Pons (tissue), 1 donor: ENCODE data around the gene KAT8.

ENCODE experiments used
- DNase-seq: peaks from one replicate; pipeline ENCODE4 v3.0.0-alpha.2; 2016; ENCODE audit warnings: low spot score

Gene KAT8

DNA sequence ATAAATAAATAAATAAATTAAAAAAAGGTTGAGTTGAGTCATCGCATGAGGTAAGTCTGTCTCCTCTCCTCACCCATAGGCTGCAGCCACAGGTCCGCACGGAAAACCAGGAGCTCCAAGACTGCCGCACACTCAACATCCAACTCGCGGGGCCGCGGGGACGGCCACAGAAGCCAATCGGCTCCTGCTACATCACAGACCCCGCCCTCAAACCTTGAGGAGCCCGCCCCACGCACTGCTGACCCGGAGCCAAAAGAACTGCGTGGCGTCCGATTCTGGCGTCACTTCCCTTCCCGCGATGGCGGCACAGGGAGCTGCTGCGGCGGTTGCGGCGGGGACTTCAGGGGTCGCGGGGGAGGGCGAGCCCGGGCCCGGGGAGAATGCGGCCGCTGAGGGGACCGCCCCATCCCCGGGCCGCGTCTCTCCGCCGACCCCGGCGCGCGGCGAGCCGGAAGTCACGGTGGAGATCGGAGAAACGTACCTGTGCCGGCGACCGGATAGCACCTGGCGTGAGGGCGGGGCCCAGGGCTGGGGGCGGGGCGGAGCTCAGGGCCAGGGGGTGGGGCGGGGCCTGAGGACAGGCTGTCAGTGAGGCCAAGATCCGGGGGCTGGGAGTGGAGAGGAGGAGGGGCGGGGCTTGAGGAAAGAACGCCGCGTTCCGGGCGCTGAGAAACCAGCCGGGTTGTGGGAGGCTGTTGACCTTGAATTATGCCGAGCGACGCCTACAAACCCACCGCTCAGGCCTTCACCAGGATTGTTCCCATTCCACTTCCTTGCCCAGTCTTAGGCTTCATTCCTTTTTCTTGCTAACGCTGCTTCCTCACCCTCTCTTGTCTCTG lies at the start of gene KAT8:
KAT8 (plus strand) TSS at position 281 of the 839 bp plus-strand sequence; CDS start at position 299, 18 bp downstream.
- DNase-seq, result peak; percentile 96

DNA sequence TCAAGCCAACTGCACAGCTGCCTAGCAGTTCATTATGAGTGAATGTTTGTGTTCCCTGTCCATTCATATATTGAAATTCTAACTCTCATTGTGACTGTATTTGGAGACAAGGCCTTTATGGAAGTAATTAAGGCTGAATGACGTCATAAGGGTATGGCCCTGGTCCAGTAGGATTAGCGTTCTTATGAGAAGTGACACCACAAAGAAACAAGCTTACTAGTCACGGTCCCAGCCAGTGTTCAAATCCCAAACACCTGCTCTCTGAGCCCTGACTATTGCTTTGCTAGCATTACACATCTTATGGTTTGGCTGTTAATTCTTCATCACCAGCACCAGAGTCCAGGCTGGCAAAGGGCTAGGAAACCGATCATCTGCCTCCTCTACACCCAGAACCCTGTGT lies 45.6 kb upstream of the KAT8 start:
- no peak for DNase-seq

DNA sequence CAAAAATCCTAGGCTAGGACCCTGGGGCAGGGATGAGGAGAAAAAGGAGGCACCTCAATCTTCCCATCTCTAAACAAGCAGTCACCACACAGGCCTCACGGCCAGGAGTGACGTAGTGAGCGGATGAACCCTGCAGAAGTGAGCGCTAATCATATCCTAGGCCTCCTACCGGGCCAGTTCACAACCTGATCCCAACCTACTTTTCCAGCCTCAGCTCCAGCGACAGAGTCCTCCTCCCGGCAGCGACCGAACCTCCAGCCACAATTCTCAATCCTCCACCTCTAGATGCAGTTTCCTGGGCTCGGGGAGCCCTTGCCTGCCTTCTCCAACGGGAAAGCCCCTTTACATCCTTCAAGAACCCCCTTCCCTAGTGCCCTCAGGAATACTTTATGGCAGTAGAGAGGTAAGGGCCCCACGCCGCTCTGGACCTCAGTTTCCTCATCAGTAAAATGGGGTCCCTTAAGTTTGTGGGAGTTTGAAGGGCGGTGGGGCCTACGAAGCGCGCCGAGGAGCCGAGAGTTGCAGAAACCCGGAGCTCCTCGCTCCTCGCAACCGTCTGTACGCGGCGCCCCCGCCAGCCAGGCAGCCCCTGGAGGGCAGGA lies 44.8 kb upstream of the KAT8 start:
- DNase-seq, result peak; percentile 26

DNA sequence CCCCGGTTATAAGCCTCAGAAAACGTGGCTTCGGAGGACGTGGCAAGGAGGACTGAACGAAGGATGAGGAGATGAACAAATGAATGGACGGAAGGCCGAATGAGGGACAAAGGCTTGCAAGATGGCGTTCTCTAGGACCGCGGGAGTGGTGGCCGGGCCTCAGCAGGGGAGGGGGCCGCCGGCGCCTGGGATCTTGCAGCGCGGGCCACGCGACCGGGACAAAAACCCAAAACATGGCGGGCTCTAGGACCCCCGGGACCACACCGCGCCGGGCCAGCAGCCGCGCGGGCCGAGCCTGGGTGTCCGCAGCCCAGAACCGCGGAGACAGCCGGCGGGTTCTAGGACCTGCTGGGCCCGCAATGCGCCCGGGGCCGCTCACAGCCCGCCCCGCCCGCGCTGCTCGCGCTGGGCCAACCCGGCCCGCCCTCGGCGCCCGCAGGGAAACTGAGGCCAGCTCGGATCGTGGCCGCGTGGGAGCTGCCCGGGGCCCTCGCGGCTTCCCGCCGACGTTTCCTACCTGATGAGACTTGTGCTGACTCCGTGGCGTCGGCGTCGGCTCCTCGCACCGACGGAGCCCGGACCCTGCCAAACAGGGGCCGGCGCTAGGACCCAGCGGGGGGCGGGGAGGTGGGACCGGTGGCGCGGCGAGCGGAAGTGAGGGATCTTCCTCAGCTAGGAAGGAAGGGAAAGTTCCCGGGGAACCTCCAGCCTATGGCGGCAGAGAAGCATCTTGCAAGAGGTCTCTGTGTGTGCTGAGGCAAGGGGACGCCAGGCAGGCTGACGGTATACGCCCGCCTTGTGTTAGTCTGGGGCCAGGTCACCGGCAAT lies 44.1 kb upstream of the KAT8 start:
- DNase-seq, result peak; percentile 90

DNA sequence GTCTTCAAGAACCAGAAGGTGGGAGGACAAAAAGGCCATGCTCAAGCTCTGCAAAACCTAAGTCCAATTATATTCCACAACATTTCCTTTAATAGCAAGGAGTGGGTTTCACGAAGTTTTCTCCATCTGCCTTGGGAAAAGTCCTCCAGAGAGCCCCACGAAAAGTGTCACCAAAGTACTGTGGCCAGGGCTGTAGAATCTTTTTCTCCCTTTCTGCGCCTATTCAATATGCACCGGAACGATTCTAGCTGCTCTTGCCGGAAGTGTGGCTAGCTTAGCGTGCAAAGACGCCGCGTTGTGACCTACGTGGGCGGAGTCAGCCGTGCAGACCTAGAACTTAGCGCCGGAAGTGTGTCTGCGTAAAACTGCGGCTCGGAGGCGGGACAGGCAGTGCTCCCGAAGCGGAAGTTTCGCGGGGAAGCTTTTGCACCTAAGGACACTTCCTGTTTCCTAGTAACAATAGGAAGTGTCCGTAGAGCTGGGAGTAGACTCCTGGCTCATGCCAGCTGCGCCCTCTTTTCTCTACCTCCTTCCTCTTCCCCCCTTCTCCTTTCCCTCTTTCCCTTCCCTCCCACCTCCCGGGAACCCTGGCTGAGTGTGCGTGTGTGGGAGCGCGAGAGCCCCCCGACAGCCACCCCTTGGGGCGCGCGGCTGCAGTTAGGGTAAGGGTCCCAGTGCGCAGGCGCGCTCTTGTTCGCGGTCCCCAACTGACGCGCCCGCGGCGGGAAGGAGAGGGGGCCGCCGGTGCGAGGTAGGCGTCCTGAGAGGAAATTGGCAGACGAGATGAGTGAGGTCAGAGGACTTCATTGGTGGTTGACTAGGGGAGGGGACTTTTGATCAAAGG lies 43.3 kb upstream of the KAT8 start, which contains the start of the genes ZNF646 and ZNF668:
ZNF646 (plus strand) TSS at position 453 of the 844 bp plus-strand sequence. CDS start 1,903 bp downstream, outside the sequence.
ZNF668 (minus strand) TSS at position 271 of the 844 bp plus-strand sequence. CDS start 9,781 bp downstream, outside the sequence.
- peak; percentile 100 for DNase-seq

DNA sequence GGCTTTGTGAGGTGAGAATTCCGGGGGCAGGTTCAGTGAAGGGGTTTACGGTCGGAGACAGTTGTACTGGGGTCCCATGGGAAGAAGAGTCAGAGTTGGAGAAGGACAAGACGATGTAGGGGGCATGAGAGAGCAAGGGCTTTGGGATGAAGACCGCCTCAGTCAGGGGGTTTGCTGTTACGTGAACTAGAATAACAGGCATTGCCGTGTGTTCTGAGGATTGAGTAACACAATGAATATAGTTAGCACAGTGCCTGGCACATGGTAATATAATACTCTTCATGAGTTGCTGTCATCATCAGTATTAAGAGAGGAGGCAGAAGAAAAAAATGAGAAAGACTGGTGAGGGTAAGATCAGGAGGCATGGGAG lies 42.7 kb upstream of the KAT8 start:
- DNase-seq, result no peak

DNA sequence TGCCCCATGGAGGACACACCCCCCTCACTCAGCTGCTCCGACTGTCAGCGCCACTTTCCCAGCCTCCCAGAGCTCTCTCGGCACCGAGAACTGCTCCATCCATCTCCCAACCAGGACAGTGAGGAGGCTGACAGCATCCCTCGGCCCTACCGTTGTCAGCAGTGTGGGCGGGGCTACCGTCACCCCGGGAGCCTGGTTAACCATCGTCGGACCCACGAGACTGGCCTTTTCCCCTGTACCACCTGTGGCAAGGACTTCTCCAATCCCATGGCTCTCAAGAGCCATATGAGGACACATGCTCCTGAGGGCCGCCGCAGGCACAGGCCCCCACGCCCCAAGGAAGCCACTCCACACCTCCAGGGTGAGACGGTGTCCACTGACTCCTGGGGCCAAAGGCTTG lies 41.1 kb upstream of the KAT8 start:
- DNase-seq, result no peak

DNA sequence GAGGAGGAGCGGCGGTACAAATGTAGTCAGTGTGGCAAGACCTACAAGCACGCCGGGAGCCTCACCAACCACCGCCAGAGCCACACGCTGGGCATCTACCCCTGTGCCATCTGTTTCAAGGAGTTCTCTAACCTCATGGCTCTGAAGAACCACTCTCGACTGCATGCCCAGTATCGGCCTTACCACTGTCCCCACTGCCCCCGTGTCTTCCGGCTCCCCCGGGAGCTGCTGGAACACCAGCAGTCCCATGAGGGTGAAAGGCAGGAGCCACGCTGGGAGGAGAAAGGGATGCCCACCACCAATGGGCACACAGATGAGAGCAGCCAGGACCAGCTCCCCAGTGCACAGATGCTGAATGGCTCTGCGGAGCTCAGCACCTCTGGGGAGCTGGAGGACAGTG lies 40.4 kb upstream of the KAT8 start:
- DNase-seq, result no peak

DNA sequence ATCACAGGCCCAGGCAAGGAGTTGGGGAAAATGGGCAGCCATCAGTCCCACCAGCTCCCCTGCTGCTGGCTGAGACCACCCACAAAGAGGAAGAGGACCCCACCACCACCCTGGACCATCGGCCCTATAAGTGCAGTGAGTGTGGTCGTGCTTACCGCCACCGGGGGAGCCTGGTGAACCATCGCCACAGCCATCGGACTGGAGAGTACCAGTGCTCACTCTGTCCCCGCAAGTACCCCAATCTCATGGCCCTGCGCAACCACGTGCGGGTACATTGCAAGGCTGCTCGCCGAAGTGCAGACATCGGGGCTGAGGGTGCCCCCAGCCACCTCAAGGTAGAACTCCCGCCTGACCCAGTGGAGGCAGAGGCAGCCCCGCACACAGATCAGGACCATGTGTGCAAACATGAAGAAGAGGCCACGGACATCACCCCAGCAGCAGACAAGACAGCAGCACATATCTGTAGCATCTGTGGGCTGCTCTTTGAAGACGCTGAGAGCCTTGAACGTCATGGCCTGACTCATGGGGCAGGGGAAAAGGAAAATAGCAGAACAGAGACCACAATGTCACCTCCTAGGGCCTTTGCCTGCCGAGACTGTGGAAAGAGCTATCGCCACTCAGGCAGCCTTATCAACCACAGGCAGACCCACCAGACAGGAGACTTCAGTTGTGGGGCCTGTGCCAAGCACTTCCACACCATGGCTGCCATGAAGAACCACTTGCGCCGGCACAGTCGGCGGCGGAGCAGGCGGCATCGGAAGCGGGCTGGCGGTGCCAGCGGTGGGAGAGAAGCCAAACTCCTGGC lies 39.7 kb upstream of the KAT8 start:
- no peak for DNase-seq

DNA sequence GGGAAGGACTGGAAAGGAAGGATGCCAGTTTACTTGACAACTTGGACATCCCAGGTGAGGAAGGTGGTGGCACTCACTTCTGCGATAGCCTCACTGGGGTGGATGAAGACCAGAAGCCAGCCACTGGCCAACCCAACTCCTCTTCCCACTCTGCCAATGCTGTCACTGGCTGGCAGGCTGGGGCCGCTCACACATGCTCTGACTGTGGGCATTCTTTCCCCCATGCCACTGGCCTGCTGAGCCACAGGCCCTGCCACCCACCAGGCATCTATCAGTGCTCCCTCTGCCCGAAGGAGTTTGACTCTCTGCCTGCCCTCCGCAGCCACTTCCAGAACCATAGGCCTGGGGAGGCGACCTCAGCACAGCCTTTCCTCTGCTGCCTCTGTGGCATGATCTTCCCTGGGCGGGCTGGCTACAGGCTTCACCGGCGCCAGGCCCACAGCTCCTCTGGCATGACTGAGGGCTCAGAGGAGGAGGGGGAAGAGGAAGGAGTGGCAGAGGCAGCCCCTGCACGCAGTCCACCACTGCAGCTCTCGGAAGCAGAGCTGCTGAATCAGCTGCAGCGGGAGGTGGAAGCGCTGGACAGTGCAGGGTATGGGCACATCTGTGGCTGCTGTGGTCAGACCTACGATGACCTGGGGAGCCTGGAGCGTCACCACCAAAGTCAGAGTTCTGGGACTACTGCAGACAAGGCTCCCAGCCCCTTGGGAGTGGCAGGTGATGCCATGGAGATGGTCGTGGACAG lies 38.7 kb upstream of the KAT8 start:
- DNase-seq, result no peak

DNA sequence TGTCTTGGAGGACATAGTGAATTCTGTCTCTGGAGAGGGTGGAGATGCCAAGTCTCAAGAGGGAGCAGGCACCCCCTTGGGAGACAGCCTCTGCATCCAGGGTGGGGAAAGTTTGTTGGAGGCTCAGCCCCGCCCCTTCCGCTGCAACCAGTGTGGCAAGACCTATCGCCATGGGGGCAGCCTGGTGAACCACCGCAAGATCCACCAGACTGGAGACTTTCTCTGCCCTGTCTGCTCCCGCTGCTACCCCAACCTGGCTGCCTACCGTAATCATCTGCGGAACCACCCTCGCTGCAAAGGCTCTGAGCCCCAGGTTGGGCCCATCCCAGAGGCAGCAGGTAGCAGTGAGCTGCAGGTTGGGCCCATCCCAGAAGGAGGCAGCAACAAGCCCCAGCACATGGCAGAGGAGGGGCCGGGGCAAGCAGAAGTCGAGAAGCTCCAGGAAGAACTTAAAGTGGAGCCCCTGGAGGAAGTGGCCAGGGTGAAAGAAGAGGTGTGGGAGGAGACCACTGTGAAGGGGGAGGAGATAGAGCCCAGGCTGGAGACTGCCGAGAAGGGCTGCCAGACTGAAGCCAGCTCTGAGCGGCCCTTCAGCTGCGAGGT lies 38.0 kb upstream of the KAT8 start:
- DNase-seq, result no peak

DNA sequence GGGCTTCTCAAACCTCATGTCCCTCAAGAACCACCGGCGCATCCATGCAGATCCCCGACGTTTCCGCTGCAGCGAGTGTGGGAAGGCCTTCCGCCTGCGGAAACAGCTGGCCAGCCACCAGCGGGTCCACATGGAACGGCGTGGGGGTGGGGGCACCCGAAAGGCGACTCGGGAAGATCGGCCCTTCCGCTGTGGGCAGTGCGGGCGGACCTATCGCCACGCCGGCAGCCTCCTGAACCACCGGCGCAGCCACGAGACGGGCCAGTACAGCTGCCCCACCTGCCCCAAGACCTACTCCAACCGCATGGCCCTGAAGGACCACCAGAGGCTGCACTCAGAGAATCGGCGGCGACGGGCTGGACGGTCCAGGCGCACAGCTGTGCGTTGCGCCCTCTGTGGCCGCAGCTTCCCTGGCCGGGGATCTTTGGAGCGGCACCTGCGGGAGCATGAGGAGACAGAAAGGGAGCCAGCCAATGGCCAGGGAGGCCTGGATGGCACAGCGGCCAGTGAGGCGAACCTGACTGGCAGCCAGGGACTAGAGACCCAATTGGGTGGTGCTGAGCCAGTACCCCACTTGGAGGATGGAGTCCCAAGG lies 37.3 kb upstream of the KAT8 start:
- DNase-seq, result no peak

DNA sequence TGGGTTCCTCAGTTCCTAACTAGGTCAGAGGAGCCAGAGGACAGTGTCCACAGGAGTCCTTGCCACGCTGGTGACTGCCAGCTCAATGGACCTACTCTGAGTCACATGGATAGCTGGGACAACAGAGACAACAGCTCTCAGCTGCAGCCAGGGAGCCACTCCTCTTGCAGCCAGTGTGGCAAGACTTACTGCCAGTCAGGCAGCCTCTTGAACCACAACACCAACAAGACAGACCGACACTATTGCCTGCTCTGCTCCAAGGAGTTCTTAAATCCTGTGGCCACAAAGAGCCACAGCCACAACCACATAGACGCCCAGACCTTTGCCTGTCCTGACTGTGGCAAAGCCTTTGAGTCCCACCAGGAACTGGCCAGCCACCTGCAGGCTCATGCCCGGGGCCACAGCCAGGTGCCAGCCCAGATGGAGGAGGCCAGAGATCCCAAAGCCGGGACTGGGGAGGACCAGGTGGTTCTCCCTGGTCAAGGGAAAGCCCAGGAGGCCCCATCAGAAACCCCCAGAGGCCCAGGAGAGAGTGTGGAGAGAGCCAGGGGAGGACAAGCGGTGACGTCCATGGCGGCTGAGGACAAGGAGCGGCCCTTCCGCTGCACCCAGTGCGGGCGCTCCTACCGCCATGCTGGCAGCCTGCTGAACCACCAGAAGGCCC lies 36.6 kb upstream of the KAT8 start:
- no peak for DNase-seq

DNA sequence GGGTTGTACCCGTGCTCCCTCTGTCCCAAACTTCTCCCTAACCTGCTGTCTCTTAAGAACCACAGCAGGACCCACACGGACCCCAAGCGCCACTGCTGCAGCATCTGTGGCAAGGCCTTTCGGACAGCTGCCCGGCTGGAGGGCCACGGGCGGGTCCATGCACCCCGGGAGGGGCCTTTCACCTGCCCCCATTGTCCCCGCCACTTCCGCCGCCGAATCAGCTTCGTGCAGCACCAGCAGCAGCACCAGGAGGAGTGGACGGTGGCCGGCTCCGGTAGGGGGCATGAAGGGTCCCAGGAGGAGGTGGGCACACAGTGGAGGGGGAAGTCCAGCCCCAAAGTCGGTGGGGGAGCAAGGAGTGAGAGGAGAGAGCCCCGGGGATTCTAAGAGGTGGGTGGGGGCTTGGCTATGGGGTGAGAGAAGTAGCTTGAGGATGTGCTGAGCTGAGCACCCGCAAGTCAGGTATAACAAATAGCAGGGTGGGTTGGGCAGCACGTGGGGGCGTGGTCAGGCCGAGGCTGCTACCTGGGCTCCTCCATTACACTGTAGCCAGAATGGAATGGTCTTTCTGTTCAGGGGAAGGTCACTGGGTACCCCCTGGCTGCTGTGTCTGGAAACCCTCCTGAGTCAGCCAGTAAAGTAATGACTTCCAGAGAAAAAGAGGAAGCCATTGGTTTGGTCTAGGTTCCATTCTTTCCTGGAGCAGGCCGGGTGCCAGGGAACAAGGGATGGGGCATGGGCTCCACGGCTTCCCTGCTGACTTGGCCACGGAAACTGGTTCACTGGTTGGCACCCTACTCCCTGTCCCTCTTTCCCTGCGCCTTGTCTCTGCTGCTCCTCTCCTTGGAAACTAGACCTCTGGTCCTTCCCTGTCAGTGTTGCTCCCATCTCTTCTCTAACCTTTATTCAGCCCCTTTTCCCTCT lies 35.8 kb upstream of the KAT8 start:
- peak; percentile 31 for DNase-seq

DNA sequence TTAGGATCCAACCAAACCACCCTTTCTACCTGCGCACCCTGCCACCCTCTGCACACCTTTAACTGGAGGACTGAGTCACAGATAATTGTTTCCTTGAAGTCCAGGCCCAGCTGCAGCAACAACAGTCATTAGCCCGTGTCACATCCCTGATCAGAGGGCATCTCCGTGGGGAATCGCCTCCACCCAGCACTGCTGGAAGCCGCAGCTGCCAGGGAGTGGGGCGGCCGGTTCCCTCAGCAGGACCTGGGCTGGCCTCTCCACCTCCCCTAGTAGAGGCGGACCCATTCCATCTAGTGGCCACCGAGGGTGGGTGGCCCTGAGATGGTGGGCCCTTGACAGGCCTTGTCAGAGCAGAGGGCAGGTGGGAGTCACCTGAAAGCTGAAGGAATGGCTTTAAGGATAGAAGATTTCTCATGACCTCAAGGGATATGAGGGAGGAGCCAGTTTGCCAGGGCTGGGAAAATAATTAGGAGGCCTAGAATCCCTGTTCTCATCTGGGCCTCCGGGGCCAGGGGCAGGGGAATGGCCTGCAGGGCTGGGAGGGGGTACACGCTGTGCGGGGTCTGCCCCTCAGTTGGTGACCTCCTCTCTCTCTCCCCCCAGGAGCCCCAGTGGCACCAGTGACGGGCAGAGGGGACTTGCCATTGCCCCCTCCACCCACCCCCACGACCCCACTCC lies 35.0 kb upstream of the KAT8 start:
- no peak for DNase-seq

DNA sequence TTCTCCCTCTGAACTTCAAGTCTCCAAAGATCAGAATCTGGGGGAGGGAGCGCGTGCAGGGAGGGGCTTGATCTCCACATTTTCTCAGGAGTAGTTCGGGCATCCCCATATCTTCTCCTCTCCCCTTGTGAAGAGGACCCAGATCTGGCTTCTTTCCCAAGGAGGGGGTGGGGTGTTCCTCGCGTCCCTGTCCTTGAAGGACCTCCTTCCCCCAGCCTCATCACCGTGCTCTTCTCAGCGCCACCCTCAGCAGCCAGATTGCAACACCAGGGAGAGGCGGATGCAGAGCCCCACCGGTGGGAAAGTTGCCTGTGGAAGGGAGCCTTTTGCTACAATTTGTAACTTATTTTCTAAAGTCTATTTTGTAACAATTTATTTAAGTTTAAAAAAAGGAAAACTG lies 34.4 kb upstream of the KAT8 start:
- no peak for DNase-seq

DNA sequence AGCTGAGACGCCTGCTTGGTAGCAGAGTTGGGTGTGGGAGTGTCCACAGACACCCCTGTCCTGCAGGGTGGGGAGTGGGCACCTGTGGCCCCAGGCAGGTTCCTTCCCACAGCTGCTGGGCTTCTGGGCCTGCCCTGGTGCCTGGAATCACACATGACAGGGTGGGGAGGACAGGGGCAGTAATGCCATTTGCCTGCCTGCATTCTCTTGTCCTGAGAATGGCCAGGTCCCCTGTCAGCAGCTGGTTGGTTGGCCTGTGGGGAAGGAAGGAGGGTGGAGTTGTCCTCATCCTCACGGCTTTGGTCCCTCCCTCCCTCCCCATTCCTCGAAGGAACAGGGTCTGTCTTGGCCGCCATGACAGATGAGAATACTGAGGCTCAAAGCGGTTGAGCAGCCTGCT lies 33.9 kb upstream of the KAT8 start:
- DNase-seq, result no peak
